HCT116 (cell line): ENCODE results near the gene SETSIP. TPM values are rescaled to one million over a fixed set of nuclear protein-coding genes. Genes with fewer than 3 reads are reported as not detected.

Experiments
- ATAC-seq: fragments of 200-7000 bp; cut with Tn5 transposase; 2 replicates; pipeline ENCODE4 v1.9.1; 2020; ENCODE audit warnings: mild to moderate bottlenecking, moderate library complexity
- BruUV-seq: library from RNA; stranded (reverse); fragments of 400-500 nt; replicated peaks from 2 replicates; lab custom pipeline; 2021; lab: Mats Ljungman, UMichigan
- CTCF ChIA-PET: fragments of 300-600 bp; sonication (Branson Sonifier 250); formaldehyde crosslinking; loops from one replicate; lab custom pipeline; 2021; ENCODE audit warnings: antibody characterized with exemption; lab: Charles Lee
- POLR2A ChIA-PET: fragments of 300-600, 350-600 bp; sonication (Branson Sonifier 250); formaldehyde crosslinking; loops from one replicate; lab custom pipeline; 2021; ENCODE audit warnings: antibody characterized with exemption; lab: Charles Lee
- RAD21 ChIA-PET, 2 experiments: fragments of 300-600 bp; sonication (Branson Sonifier 250); formaldehyde crosslinking; loops; one replicate each; lab custom pipeline; 2023; ENCODE audit warnings: low total read pairs in 2 of 2; ENCODE audit not compliant: uncharacterized antibody in 2 of 2, unreplicated experiment in 2 of 2, low non-redundant PET in 1 of 2; lab: Charles Lee
- DNase-seq: peaks from one replicate; pipeline ENCODE4 v3.0.0-alpha.2; 2010; ENCODE audit warnings: low read depth, low spot score
- H2AFZ ChIP-seq: fragments of 200-600 bp; shearing (Covaris generic), sonication (generic); 2 replicates; pipeline ENCODE4 v1.6.1; 2017; ENCODE audit warnings: low read depth, mixed run types, mixed read lengths, antibody characterized with exemption, low read length; ENCODE audit not compliant: poor library complexity, severe bottlenecking
- H3K27ac ChIP-seq: 2 replicates; pipeline ENCODE4 v1.5.1; 2012; ENCODE audit warnings: low read depth, low read length
- H3K27me3 ChIP-seq: fragments of 200-600 bp; sonication (generic); 2 replicates; pipeline ENCODE4 v1.6.1; 2016; ENCODE audit warnings: mixed run types, low read length, mixed read lengths; ENCODE audit not compliant: insufficient read depth
- H3K36me3 ChIP-seq, 2 experiments: fragments of 200-500 bp in 1 of 2; fragments of 200-600 bp in 1 of 2; sonication (Bioruptor generic) in 1 of 2; sonication (generic) in 1 of 2; 2 replicates each; pipeline versions ENCODE4 v1.5.1 to v1.6.1; 2014 to 2016; ENCODE audit warnings: low read length in 2 of 2, inconsistent platforms in 1 of 2, mixed read lengths in 1 of 2, mixed run types in 1 of 2; ENCODE audit not compliant: insufficient read depth in 2 of 2, control insufficient read depth in 1 of 2
- H3K4me1 ChIP-seq, 2 experiments: fragments of 200-600 bp in 1 of 2; sonication (generic) in 1 of 2; 2 replicates each; pipeline versions ENCODE4 v1.5.1 to v1.6.1; 2012 to 2017; ENCODE audit warnings: low read length in 2 of 2, inconsistent platforms in 1 of 2, mild to moderate bottlenecking in 1 of 2, mixed read lengths in 1 of 2, mixed run types in 1 of 2, moderate library complexity in 1 of 2; ENCODE audit not compliant: insufficient read depth in 2 of 2, control insufficient read depth in 1 of 2
- H3K4me2 ChIP-seq: fragments of 200-600 bp; sonication (generic); 2 replicates; pipeline ENCODE4 v1.6.1; 2017; ENCODE audit warnings: mixed run types, low read length, mixed read lengths
- H3K4me3 ChIP-seq, 2 experiments: fragments of 200-600 bp in 1 of 2; sonication (generic) in 1 of 2; replicated peaks in 1 of 2; 2 replicates each; pipeline ENCODE4 v1.5.1; 2011 to 2016; ENCODE audit warnings: low read length in 2 of 2, control low read depth in 1 of 2, low read depth in 1 of 2, mild to moderate bottlenecking in 1 of 2, mixed read lengths in 1 of 2, mixed run types in 1 of 2
- H3K79me2 ChIP-seq: fragments of 200-600 bp; sonication (generic); 2 replicates; pipeline ENCODE4 v1.6.1; 2017; ENCODE audit warnings: mild to moderate bottlenecking, mixed run types, low read length, moderate library complexity, mixed read lengths; ENCODE audit not compliant: insufficient read depth
- H3K9ac ChIP-seq: fragments of 200-600 bp; sonication (generic); 2 replicates; pipeline ENCODE4 v1.6.1; 2016; ENCODE audit warnings: low read length, mixed read lengths
- H3K9me2 ChIP-seq: fragments of 200-600 bp; sonication (generic), shearing (Covaris generic); 2 replicates; pipeline ENCODE4 v1.6.1; 2017; ENCODE audit warnings: mixed run types, mild to moderate bottlenecking, moderate library complexity; ENCODE audit not compliant: insufficient read depth
- H3K9me3 ChIP-seq, 2 experiments: fragments of 200-500 bp in 1 of 2; fragments of 200-600 bp in 1 of 2; sonication (Bioruptor generic) in 1 of 2; sonication (generic) in 1 of 2; 2 replicates each; pipeline ENCODE4 v1.6.1; 2014 to 2017; ENCODE audit warnings: low read length in 2 of 2, mixed read lengths in 2 of 2, inconsistent platforms in 1 of 2, low read depth in 1 of 2, mild to moderate bottlenecking in 1 of 2, mixed run types in 1 of 2, moderate library complexity in 1 of 2; ENCODE audit not compliant: control insufficient read depth in 1 of 2, insufficient read depth in 1 of 2
- H4K20me1 ChIP-seq: fragments of 200-600 bp; sonication (generic), shearing (Covaris generic); 2 replicates; pipeline ENCODE4 v1.6.1; 2017; ENCODE audit warnings: mixed run types, mild to moderate bottlenecking, moderate library complexity; ENCODE audit not compliant: insufficient read depth
- CEBPB ChIP-seq: IDR thresholded peaks from 2 replicates; pipeline ENCODE4 v1.6.1; 2012; ENCODE audit warnings: low read depth
- EGR1 ChIP-seq: IDR thresholded peaks from 2 replicates; pipeline ENCODE4 v1.6.1; 2012; ENCODE audit warnings: low read depth
- ELF1 ChIP-seq: IDR thresholded peaks from 2 replicates; pipeline ENCODE4 v1.6.1; 2012; ENCODE audit warnings: low read depth, borderline replicate concordance
- EZH2 ChIP-seq: fragments of 200-600 bp; sonication (generic); IDR thresholded peaks from 2 replicates; pipeline ENCODE4 v1.6.1; 2017; ENCODE audit warnings: antibody characterized with exemption, mixed run types
- FOSL1 ChIP-seq: IDR thresholded peaks from 2 replicates; pipeline ENCODE4 v1.6.1; 2012; ENCODE audit warnings: low read depth
- JUND ChIP-seq: IDR thresholded peaks from 2 replicates; pipeline ENCODE4 v1.6.1; 2012
- MAX ChIP-seq: IDR thresholded peaks from 2 replicates; pipeline ENCODE4 v1.6.1; 2012
- POLR2A ChIP-seq: IDR thresholded peaks from 2 replicates; pipeline ENCODE4 v1.7.0; 2011; ENCODE audit warnings: borderline replicate concordance; ENCODE audit not compliant: insufficient read depth, insufficient read length; ENCODE audit errors: extremely low read depth
- POLR2AphosphoS5 ChIP-seq: IDR thresholded peaks from 2 replicates; pipeline ENCODE4 v1.6.1; 2011; ENCODE audit warnings: mild to moderate bottlenecking, low read depth, low read length, moderate library complexity
- RAD21 ChIP-seq: IDR thresholded peaks from 2 replicates; pipeline ENCODE4 v1.6.1; 2012; ENCODE audit warnings: low read depth, mild to moderate bottlenecking
- SIN3A ChIP-seq: IDR thresholded peaks from 2 replicates; pipeline ENCODE4 v1.6.1; 2012; ENCODE audit warnings: low read depth
- SP1 ChIP-seq: IDR thresholded peaks from 2 replicates; pipeline ENCODE4 v1.6.1; 2012; ENCODE audit warnings: low read depth
- SRF ChIP-seq: IDR thresholded peaks from 2 replicates; pipeline ENCODE4 v1.6.1; 2012; ENCODE audit warnings: low read depth
- TCF7L2 ChIP-seq: IDR thresholded peaks from 2 replicates; pipeline ENCODE4 v1.7.0; 2011; ENCODE audit warnings: borderline replicate concordance, inconsistent platforms; ENCODE audit not compliant: insufficient read depth, insufficient read length; ENCODE audit errors: extremely low read depth
- YY1 ChIP-seq: IDR thresholded peaks from 2 replicates; pipeline ENCODE4 v1.6.1; 2011; ENCODE audit warnings: low read length, low read depth, moderate library complexity, mild to moderate bottlenecking; ENCODE audit not compliant: insufficient replicate concordance; ENCODE audit errors: extremely low read depth
- ZBTB33 ChIP-seq: IDR thresholded peaks from 2 replicates; pipeline ENCODE4 v1.6.1; 2011; ENCODE audit warnings: mild to moderate bottlenecking, low read length, moderate library complexity; ENCODE audit not compliant: insufficient replicate concordance; ENCODE audit errors: extremely low read depth
- ZFX ChIP-seq: fragments of 450-650 bp; IDR thresholded peaks from 2 replicates; pipeline ENCODE4 v1.6.1; 2017
- ZNF274 ChIP-seq: fragments of 200-500 bp; sonication (Bioruptor generic); IDR thresholded peaks from 2 replicates; pipeline ENCODE4 v1.6.1; 2014; ENCODE audit warnings: mild to moderate bottlenecking, low read depth, low read length, inconsistent platforms
- intact Hi-C: fragments of 100-400 bp; cut with micrococcal nuclease; formaldehyde crosslinking; loops from 2 replicates; pipeline ENCODE4 v1.10.0; 2022
- total RNA-seq: library from RNA; stranded (reverse); gene quantifications from one replicate; pipeline ENCODE4 v1.2.1, GENCODE V29; 2021; ENCODE audit not compliant: unreplicated experiment
- TF ChIP-seq, protein P1 (sequence below): IDR thresholded peaks from 2 replicates; pipeline ENCODE4 v1.6.1; 2012; ENCODE audit warnings: low read depth

Gene SETSIP
- total RNA-seq, 1 experiment from 2014 or later, result 0.27 TPM

- Histone ChIP-seq H3K9me3 (no peaks in the 10 kb centered on the region), H2AFZ (no peak overlapping the region), H3K4me1 (no peaks in the 10 kb centered on the region), H4K20me1 (no peaks in the 10 kb centered on the region), H3K9me2 (no peaks in the 10 kb centered on the region), H3K4me3 (no peak overlapping the region), H3K27ac (no peak overlapping the region), H3K79me2 (no peaks in the 10 kb centered on the region), H3K36me3 (no peaks in the 10 kb centered on the region), H3K4me2 (no peak overlapping the region), H3K27me3 (no peaks in the 10 kb centered on the region), H3K9ac (no peak overlapping the region)
- CTCF ChIA-PET, result no interaction called here
- POLR2A ChIA-PET, result no interaction called here
- no peak for DNase-seq
- no peak for TF ChIP-seq SIN3A
- TF ChIP-seq MAX, result no peak
- TF ChIP-seq SRF, result no peak
- no peak for TF ChIP-seq TCF7L2
- no peak for TF ChIP-seq CEBPB
- TF ChIP-seq ZNF274, result no peak
- TF ChIP-seq ZBTB33, result no peak
- no peak for TF ChIP-seq FOSL1
- TF ChIP-seq JUND, result no peak
- no peak for TF ChIP-seq EGR1
- TF ChIP-seq ZFX, result no peak
- no peak for TF ChIP-seq POLR2AphosphoS5
- TF ChIP-seq ELF1, result no peak
- no peak for TF ChIP-seq EZH2
- TF ChIP-seq YY1, result no peak
- TF ChIP-seq, protein P1, sequence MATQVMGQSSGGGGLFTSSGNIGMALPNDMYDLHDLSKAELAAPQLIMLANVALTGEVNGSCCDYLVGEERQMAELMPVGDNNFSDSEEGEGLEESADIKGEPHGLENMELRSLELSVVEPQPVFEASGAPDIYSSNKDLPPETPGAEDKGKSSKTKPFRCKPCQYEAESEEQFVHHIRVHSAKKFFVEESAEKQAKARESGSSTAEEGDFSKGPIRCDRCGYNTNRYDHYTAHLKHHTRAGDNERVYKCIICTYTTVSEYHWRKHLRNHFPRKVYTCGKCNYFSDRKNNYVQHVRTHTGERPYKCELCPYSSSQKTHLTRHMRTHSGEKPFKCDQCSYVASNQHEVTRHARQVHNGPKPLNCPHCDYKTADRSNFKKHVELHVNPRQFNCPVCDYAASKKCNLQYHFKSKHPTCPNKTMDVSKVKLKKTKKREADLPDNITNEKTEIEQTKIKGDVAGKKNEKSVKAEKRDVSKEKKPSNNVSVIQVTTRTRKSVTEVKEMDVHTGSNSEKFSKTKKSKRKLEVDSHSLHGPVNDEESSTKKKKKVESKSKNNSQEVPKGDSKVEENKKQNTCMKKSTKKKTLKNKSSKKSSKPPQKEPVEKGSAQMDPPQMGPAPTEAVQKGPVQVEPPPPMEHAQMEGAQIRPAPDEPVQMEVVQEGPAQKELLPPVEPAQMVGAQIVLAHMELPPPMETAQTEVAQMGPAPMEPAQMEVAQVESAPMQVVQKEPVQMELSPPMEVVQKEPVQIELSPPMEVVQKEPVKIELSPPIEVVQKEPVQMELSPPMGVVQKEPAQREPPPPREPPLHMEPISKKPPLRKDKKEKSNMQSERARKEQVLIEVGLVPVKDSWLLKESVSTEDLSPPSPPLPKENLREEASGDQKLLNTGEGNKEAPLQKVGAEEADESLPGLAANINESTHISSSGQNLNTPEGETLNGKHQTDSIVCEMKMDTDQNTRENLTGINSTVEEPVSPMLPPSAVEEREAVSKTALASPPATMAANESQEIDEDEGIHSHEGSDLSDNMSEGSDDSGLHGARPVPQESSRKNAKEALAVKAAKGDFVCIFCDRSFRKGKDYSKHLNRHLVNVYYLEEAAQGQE, result no peak
- TF ChIP-seq SP1, result no peak
- no peak for TF ChIP-seq POLR2A
- TF ChIP-seq RAD21, result no peak
- RAD21 ChIA-PET, result no interaction called here
- intact Hi-C loops, result no loop called here
- no peak for ATAC-seq
- BruUV-seq, result no TSS peak
Measured at GRCh38 chr1:92051948-92052347, 23.3 kb downstream of the SETSIP start.
